HG02885 (cell line): ENCODE results near the gene PER1.

Experiments
- ATAC-seq: cut with Tn5 transposase; IDR thresholded peaks from one replicate; pipeline ENCODE4 v1.9.1; 2021; ENCODE audit warnings: mild to moderate bottlenecking; ENCODE audit not compliant: unreplicated experiment, poor library complexity

The PER1 gene, protein sequence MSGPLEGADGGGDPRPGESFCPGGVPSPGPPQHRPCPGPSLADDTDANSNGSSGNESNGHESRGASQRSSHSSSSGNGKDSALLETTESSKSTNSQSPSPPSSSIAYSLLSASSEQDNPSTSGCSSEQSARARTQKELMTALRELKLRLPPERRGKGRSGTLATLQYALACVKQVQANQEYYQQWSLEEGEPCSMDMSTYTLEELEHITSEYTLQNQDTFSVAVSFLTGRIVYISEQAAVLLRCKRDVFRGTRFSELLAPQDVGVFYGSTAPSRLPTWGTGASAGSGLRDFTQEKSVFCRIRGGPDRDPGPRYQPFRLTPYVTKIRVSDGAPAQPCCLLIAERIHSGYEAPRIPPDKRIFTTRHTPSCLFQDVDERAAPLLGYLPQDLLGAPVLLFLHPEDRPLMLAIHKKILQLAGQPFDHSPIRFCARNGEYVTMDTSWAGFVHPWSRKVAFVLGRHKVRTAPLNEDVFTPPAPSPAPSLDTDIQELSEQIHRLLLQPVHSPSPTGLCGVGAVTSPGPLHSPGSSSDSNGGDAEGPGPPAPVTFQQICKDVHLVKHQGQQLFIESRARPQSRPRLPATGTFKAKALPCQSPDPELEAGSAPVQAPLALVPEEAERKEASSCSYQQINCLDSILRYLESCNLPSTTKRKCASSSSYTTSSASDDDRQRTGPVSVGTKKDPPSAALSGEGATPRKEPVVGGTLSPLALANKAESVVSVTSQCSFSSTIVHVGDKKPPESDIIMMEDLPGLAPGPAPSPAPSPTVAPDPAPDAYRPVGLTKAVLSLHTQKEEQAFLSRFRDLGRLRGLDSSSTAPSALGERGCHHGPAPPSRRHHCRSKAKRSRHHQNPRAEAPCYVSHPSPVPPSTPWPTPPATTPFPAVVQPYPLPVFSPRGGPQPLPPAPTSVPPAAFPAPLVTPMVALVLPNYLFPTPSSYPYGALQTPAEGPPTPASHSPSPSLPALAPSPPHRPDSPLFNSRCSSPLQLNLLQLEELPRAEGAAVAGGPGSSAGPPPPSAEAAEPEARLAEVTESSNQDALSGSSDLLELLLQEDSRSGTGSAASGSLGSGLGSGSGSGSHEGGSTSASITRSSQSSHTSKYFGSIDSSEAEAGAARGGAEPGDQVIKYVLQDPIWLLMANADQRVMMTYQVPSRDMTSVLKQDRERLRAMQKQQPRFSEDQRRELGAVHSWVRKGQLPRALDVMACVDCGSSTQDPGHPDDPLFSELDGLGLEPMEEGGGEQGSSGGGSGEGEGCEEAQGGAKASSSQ (N-terminal part only)

DNA sequence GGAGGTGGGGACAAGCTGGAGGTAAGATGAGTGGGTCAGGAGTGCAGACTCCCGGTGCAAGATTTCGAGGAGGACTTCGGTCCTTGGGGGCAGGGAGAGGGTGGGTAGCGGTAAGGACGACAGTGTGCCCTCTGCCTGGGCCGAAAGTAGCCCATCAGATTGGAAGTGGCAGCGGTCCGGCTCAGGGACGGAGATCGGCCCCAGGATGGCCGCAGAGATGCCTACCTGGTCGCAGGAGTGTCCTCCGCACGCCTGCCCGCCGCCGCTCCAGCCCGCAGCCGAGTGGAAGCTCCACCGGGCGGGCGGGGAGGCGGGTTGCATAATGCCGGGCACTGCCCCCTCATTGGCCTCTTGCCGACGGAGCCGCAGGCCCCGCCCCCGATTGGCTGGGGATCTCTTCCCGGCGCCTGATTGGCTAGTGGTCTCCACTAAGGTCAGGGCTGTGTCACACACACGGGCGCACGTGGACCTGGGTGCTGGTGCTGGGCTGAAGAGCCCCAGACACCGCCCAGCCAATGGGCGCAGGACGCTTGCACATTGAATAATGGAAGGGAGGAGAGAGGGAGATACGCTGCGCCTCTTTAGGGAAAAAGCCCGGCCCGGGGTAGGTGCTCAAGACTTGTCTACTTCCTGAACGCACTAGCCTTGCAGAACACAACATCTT, at the start of gene PER1:
Gene PER1 (minus strand): TSS at position 293 of the 664 bp plus-strand sequence. CDS start 1,698 bp downstream, outside the sequence.
- peak; percentile 35 for ATAC-seq

GRCh38 chr17:8192070-8192815, 40.0 kb upstream of the PER1 start:
- peak; percentile 28 for ATAC-seq

- ATAC-seq, result no peak
Measured at GRCh38 chr17:8190506-8190905, 38.3 kb upstream of the PER1 start.

- ATAC-seq, result peak; percentile 60
Measured at GRCh38 chr17:8189711-8190477, 37.7 kb upstream of the PER1 start, which contains the start of gene BORCS6. TSS of gene BORCS6 (minus strand) at chr17:8190180. CDS start at chr17:8190140, 40 bp downstream.

DNA sequence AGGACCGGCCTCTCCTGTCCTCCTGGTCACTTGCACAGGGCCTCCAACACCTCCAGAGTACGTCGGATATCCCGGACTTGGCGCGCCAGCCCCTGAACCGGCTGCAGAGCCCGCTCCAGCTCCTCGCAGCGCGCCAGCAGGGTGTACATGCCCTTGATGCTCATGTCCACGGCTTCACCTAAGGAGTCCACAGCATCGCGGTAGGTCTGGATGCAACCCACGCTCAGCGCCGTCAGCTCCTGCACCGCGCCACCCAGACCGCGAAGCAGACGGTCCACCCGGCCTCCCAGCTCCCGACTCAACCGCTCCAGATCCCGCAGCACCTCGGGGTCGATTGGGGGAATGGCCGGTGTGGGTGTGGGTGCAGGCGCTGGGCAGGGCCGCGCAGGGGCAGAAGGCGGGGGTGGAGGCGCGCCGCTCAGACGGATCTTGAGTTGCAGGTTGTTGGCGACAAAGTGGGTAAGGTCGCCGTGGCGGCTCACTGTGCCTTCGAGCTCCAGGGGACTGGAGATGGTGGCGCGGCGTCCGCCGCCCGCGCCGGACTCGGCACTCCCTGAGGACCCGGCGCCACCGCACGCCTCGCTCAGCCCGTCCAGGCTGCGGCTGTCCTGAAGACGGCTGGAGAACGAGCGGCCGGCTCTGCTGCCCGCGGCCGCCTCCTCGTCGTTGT, 37.0 kb upstream of the PER1 start:
- no peak for ATAC-seq

- ATAC-seq, result no peak
Measured at GRCh38 chr17:8188263-8188839, 36.1 kb upstream of the PER1 start.

DNA sequence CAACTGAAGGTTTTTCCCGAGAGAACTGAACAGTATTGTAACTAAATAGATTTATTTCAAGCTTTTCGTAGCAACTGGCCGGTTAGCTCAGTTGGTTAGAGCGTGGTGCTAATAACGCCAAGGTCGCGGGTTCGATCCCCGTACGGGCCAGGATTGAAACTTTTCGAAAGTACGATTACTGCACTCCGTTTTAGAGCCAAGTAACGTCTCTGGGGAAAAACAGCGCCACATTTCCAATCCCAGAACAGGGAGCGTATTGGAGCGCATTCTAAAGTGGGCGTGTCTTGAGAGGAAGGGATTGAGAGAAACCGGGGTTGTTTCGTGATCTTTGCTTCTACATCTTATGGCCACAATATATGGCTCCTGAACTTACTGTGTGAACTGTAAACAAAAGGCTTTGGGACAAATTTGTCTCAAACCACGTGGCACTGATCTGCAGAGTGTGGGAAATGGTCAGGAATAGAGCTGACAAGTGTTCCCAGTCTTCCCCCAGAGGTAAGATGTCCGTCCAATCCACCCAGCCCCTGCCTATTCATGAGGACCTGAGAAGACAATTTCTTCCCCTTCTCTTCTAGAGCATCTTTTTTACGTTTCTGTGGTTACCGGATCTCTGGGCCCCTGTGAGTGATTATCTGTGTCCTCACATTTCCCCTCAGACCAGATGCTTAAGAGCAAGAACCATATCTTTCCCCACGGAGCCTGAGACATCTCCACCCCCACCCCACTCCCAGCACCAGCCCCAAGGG, 35.5 kb upstream of the PER1 start:
- ATAC-seq, result peak; percentile 23

- ATAC-seq, result peak; percentile 30
Measured at GRCh38 chr17:8186787-8187516, 34.7 kb upstream of the PER1 start.

DNA sequence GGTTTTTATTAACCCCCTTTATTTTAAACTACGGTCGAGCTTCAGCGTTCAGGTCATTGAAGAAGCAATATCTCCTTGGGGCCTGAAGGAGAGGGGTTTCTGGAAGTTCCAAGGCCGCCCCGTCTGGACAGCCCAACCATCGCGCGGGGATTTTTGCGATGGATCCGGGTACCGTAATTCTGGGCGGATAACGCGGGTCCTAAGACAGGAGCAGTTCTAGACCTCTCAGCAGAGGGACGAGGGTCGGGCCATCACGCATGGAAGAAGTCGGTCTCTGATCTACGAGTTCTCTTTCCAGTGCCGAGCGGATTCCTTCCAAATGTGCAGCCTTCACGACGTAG, 34.2 kb upstream of the PER1 start:
- ATAC-seq, result no peak

GRCh38 chr17:8185582-8186445, 33.6 kb upstream of the PER1 start:
- no peak for ATAC-seq

GRCh38 chr17:8176998-8177731, 25.0 kb upstream of the PER1 start:
- ATAC-seq, result no peak

DNA sequence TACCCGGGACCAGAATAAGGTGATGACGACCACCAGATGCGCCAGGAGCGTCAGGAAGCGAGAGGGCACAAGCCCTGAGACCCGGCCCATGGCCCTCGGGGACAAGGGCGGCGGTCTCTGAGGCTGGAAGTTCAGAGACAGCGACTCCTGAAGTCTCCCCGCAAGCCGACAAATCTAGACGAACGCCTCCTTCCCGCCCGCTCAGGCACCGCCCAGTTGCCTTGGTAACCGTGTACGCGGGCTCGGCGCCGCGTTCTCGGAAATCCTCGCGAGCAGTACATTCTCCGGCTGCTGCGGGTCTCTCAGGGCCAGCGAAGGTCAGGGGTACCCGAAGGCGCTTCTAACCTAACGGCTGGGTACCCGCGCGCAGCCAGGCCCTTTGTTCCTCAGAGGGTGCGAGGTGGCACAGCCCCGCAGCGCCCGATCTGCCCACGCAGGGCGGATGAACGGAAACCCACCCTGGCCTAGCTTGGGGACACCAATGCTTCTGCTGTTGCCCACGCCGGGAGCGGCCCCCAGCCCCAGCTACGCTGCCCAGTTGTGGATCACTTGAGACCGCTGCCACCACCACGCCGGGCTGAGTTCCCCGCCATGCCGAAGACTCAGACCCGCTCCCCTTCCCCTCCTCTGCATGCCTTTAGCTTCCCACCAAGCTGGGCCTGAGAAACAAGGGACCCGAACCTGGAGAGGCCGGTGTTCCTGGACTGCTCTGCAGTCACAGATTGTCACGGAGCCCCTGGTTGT, 24.2 kb upstream of the PER1 start, which contains the start of gene TMEM107:
Gene TMEM107 (minus strand): TSS at position 184 of the 744 bp plus-strand sequence. CDS start 94 bp downstream, at position 90.
- peak; percentile 53 for ATAC-seq

GRCh38 chr17:8175795-8176196, 23.6 kb upstream of the PER1 start:
- ATAC-seq, result peak; percentile 6

GRCh38 chr17:8173871-8174322, 21.7 kb upstream of the PER1 start:
- ATAC-seq, result no peak
